SK-N-SH (cell line): Measurements from ENCODE around the gene PLEKHH1. TPM values are rescaled to one million over a fixed set of nuclear protein-coding genes. Genes with fewer than 3 reads are reported as not detected.

Experiments
- CTCF ChIA-PET: fragments of 300-600, 350-600 bp; formaldehyde crosslinking; extraction: SDS; loops from one replicate; lab custom pipeline; 2021; lab: Yijun Ruan, JAX
- POLR2A ChIA-PET: fragments of 350-600 bp; sonication (Branson Sonifier 250); formaldehyde crosslinking; extraction: SDS; loops from one replicate; lab custom pipeline; 2020; ENCODE audit warnings: antibody characterized with exemption, inconsistent platforms; lab: Yijun Ruan, JAX
- DNase-seq: peaks from one replicate; pipeline ENCODE4 v3.0.0; 2012
- H2AFZ ChIP-seq: fragments of 200-600 bp; sonication (generic); 2 replicates; pipeline ENCODE4 v1.8.1; 2016; ENCODE audit warnings: antibody characterized with exemption, mild to moderate bottlenecking, low read depth
- H3F3A ChIP-seq: fragments of 200-600 bp; sonication (generic); replicated peaks from 2 replicates; pipeline ENCODE3; 2016; ENCODE audit warnings: antibody characterized with exemption, mild to moderate bottlenecking; ENCODE audit not compliant: insufficient read depth
- H3K27ac ChIP-seq, 2 experiments: fragments of 200-500 bp in 1 of 2; fragments of 200-600 bp in 1 of 2; sonication (Bioruptor generic) in 1 of 2; sonication (generic), shearing (Covaris generic) in 1 of 2; 2 replicates each; pipeline versions ENCODE4 v1.5.1 to v1.6.1; 2014 to 2016; ENCODE audit warnings: low read depth in 2 of 2, inconsistent platforms in 1 of 2, low read length in 1 of 2, mild to moderate bottlenecking in 1 of 2, mixed read lengths in 1 of 2
- H3K27me3 ChIP-seq: fragments of 200-600 bp; sonication (generic), shearing (Covaris generic); 2 replicates; pipeline ENCODE4 v1.6.1; 2016; ENCODE audit warnings: mixed run types; ENCODE audit not compliant: insufficient read depth
- H3K36me3 ChIP-seq, 2 experiments: fragments of 200-500 bp in 1 of 2; fragments of 200-600 bp in 1 of 2; sonication (Bioruptor generic) in 1 of 2; sonication (generic) in 1 of 2; replicated peaks in 1 of 2; 2 replicates each; pipeline versions ENCODE3 to v1.5.1; 2014 to 2016; ENCODE audit warnings: low read length in 1 of 2, mild to moderate bottlenecking in 1 of 2; ENCODE audit not compliant: insufficient read depth in 2 of 2, control insufficient read depth in 1 of 2
- H3K4me1 ChIP-seq, 2 experiments: fragments of 200-500 bp in 1 of 2; fragments of 200-600 bp in 1 of 2; sonication (Bioruptor generic) in 1 of 2; sonication (generic), shearing (Covaris generic) in 1 of 2; 2 replicates each; pipeline versions ENCODE4 v1.5.1 to v1.6.1; 2014 to 2016; ENCODE audit warnings: low read depth in 1 of 2, low read length in 1 of 2, mixed run types in 1 of 2; ENCODE audit not compliant: insufficient read depth in 2 of 2, control insufficient read depth in 1 of 2
- H3K4me2 ChIP-seq: fragments of 200-600 bp; sonication (generic), shearing (Covaris generic); 2 replicates; pipeline ENCODE4 v1.6.1; 2017; ENCODE audit warnings: mixed run types
- H3K4me3 ChIP-seq, 2 experiments: fragments of 200-500 bp in 1 of 2; fragments of 200-600 bp in 1 of 2; sonication (Bioruptor generic) in 1 of 2; sonication (generic), shearing (Covaris generic) in 1 of 2; 2 replicates each; pipeline versions ENCODE4 v1.5.1 to v1.8.1; 2014 to 2016; ENCODE audit warnings: low read depth in 2 of 2, inconsistent platforms in 1 of 2, low read length in 1 of 2, mild to moderate bottlenecking in 1 of 2, mixed read lengths in 1 of 2, moderate library complexity in 1 of 2
- H3K79me2 ChIP-seq: fragments of 200-600 bp; sonication (generic); 2 replicates; pipeline ENCODE4 v1.8.1; 2017; ENCODE audit warnings: mild to moderate bottlenecking; ENCODE audit not compliant: insufficient read depth
- H3K9ac ChIP-seq: fragments of 200-600 bp; sonication (generic); 2 replicates; pipeline ENCODE4 v1.6.1; 2017; ENCODE audit warnings: mixed run types
- H3K9me2 ChIP-seq: fragments of 200-600 bp; sonication (generic); 2 replicates; pipeline ENCODE4 v1.6.1; 2017; ENCODE audit warnings: mixed run types
- H3K9me3 ChIP-seq: fragments of 200-600 bp; sonication (generic); 2 replicates; pipeline ENCODE4 v1.6.1; 2017; ENCODE audit warnings: mixed run types, mild to moderate bottlenecking, moderate library complexity
- H4K20me1 ChIP-seq: fragments of 200-600 bp; sonication (generic); 2 replicates; pipeline ENCODE4 v1.6.1; 2017; ENCODE audit warnings: mild to moderate bottlenecking, mixed run types; ENCODE audit not compliant: insufficient read depth
- CTCF ChIP-seq: fragments of 200-600 bp; sonication (generic); IDR thresholded peaks from 2 replicates; pipeline ENCODE4 v1.6.1; 2017; ENCODE audit warnings: antibody characterized with exemption, mild to moderate bottlenecking, moderate library complexity
- ELF1 ChIP-seq: IDR thresholded peaks from 2 replicates; pipeline ENCODE4 v1.4.0; 2012
- EZH2phosphoT487 ChIP-seq: fragments of 200-600 bp; sonication (generic); IDR thresholded peaks from 2 replicates; pipeline ENCODE4 v1.6.1; 2017; ENCODE audit warnings: low read depth, mixed run types, mild to moderate bottlenecking, antibody characterized with exemption, moderate library complexity, borderline replicate concordance
- NFIC ChIP-seq: IDR thresholded peaks from 2 replicates; pipeline ENCODE4 v1.4.0; 2012; ENCODE audit warnings: borderline replicate concordance
- POLR2AphosphoS5 ChIP-seq: IDR thresholded peaks from 2 replicates; pipeline ENCODE4 v1.6.1; 2012; ENCODE audit warnings: low read depth, low read length
- RAD21 ChIP-seq: IDR thresholded peaks from 2 replicates; pipeline ENCODE4 v1.6.1; 2012; ENCODE audit warnings: mild to moderate bottlenecking, low read length
- RCOR1 ChIP-seq: fragments of 150-350 bp; IDR thresholded peaks from 2 replicates; pipeline ENCODE4 v1.6.1; 2017; ENCODE audit warnings: antibody characterized with exemption, low read length
- REST ChIP-seq: IDR thresholded peaks from 2 replicates; pipeline ENCODE4 v1.6.1; 2012; ENCODE audit warnings: mild to moderate bottlenecking, low read depth, low read length, moderate library complexity
- TEAD4 ChIP-seq: IDR thresholded peaks from 2 replicates; pipeline ENCODE4 v1.4.0; 2012; ENCODE audit warnings: mild to moderate bottlenecking, borderline replicate concordance; ENCODE audit not compliant: insufficient read depth
- USF2 ChIP-seq: fragments of 150-350 bp; IDR thresholded peaks from 2 replicates; pipeline ENCODE4 v1.6.1; 2017; ENCODE audit warnings: antibody characterized with exemption, low read length, low read depth, borderline replicate concordance
- WGBS: methylation state at CpG from one replicate; pipeline ENCODE4 v1.1.6; 2017; ENCODE audit warnings: low lambda C conversion rate; 5-methylcytosine and 5-hydroxymethylcytosine counted together
- polyA plus RNA-seq, 3 experiments: library from polyadenylated mRNA; depleted of rRNA; stranded (reverse); fragments of >200 nt; gene quantifications; 2 replicates each; pipeline ENCODE4 v1.2.3, GENCODE V29; 2012

PLEKHH1 gene
- polyA plus RNA-seq, 1 of the 3 experiments (the other 2 are of a cell fraction): 1.6 TPM

GRCh38 chr14:67512463-67513310, 20.4 kb upstream of the PLEKHH1 start:
- Histone ChIP-seq H3K79me2 (no peaks in the 10 kb centered on the region), H3K9me2 (no peaks in the 10 kb centered on the region), H3K27ac (no peak overlapping the region), H3K4me1 (peaks cover 0 to 18% of the 10 kb centered on the region in 2 experiments; a peak in 2 of 4 replicates), H3F3A (no peaks in the 10 kb centered on the region), H3K4me3 (no peak overlapping the region), H4K20me1 (no peaks in the 10 kb centered on the region), H3K9ac (no peak overlapping the region), H3K9me3 (no peaks in the 10 kb centered on the region), H3K4me2 (no peak overlapping the region), H3K36me3 (no peaks in the 10 kb centered on the region), H3K27me3 (peaks cover 2% of the 10 kb centered on the region; the same call in 1 of the 2 replicates), H2AFZ (no peak overlapping the region)
- TF ChIP-seq RAD21 (no peak), POLR2AphosphoS5 (no peak), EZH2phosphoT487 (no peak), USF2 (no peak), ELF1 (no peak), TEAD4 (no peak), REST (no peak), CTCF (no peak), RCOR1 (no peak), NFIC (no peak)
- no peak for DNase-seq
- ChIA-PET CTCF (interaction anchor here (1.1 to 10.1 kb wide), 6 partner anchors 15 to 192 kb away, joined by 4 to 94 read pairs (median 8); no protein-coding TSS in a partner anchor), POLR2A (no interaction called here)
- 84% methylated on average over 8 of the region's 8 CpGs for WGBS
